ENCODE data around the gene TSPAN32.
"Not testable (repeated sequence)": the region's sequence is repeated elsewhere in the genome, so short reads cannot be mapped to it uniquely, and the experiment has no call there.

Gene TSPAN32

DNA sequence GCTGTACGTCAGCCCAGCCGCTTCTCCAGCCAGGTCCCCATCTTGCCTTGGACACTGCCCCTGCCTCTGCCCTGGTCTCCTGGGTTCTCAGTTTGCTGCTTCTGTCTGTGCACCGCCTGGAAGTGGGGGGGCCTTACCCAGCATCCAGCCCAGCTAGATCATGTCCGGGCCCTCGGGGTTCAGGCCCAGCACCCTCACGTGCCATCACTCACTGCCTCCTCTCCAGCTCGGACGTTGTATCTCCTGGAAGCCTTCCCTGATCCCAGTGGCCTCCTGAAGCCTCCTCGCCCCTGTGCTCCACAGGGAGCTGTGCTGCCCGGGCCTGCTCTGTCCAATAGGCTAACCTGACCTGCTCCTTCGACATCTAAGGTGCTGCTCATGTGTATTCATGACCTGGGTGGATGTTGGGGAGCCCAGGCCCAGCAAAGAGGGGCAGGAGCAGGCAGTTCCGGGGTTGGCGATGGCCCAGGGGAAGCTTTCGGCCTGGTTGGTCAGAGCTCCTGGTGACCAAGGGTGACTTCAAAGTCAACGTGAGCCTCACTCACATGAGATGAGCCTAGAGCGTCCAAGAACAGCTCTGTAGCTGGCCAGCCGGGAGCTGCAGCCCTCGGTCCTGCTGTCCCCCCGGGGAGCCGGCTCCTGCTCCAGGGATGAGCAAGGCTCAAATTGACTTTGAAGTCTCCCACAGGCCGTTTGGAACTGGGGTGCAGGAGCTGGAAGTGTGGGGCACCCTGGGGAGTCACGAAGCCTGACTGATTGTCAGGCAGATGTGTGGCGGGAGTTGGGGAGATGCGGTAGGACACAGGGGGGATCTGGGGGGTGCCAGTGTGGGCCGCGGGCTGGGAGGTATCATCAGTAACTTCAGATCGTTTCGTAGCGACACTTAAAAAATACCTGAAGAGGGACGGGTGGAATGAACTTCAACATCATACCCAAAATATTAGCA lies 26.2 kb upstream of the TSPAN32 start:
- no peak for DNase-seq (ENCODE audit: insufficient read length)
- TF ChIP-seq POLR2A (IDR thresholded peaks at IDR 0.05; ENCODE audit: low read depth, low read length) (no peak), POLR2AphosphoS5 (IDR thresholded peaks at IDR 0.05; ENCODE audit: low read depth, low read length) (no peak), TAF1 (IDR thresholded peaks at IDR 0.05; ENCODE audit: borderline replicate concordance, low read depth, low read length) (no peak)
- no peak for FAIRE-seq

DNA sequence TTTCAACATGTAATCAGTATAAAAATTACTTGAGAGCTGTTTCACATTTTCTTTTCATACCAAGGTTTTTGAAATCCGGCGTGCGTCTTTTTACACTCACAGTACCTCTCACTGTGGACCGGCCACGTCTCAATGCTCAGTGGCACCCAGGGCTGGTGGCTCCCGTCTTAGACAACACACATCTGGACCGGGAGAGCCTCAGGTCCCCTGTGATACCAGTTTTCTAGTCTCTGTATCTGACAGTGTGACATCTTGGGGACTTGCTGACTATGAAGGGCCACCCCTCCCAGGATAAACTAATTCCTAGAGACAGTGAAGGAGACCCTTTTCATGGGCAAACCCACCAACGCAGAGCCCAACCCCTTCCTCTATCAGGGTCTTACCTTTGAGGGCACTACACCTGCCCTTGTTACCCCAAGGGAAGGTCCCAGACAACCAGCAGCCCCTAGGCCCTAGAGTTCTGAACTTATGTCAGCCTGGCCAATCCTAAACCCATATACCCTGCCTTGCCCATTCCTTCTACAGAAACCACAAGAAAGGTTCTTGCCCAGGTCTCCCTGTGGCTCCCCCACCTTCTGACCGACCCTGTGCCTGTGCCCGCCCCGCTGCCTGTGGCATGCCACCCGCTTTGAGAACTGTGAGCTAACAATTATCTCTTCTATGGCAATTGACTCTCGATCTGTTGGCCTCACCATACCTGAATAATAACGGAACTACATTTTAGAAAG lies 25.4 kb upstream of the TSPAN32 start:
- FAIRE-seq, result no peak
- DNase-seq (ENCODE audit: insufficient read length), result no peak
- TF ChIP-seq POLR2A (IDR thresholded peaks at IDR 0.05; ENCODE audit: low read depth, low read length) (no peak), TAF1 (IDR thresholded peaks at IDR 0.05; ENCODE audit: borderline replicate concordance, low read depth, low read length) (no peak), POLR2AphosphoS5 (IDR thresholded peaks at IDR 0.05; ENCODE audit: low read depth, low read length) (no peak)

DNA sequence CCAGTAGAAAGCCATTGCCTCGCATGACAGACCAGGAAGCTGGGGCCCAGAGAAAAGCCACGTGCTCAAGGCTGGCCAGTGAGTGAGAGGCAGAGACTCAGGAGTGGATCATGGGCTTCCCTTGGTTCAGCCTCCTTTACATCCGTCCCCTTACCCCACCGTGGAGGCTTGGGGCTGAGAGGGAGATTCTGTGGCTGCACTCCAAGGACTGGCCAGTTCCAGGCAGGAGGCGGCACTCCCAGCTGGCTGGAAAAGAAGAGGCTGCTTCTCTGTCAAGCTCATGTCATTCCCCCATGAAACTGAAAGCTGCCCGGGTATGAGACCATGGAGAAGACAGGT lies 24.8 kb upstream of the TSPAN32 start:
- no peak for FAIRE-seq
- TF ChIP-seq POLR2AphosphoS5 (IDR thresholded peaks at IDR 0.05; ENCODE audit: low read depth, low read length) (no peak), POLR2A (IDR thresholded peaks at IDR 0.05; ENCODE audit: low read depth, low read length) (no peak), TAF1 (IDR thresholded peaks at IDR 0.05; ENCODE audit: borderline replicate concordance, low read depth, low read length) (no peak)
- no peak for DNase-seq (ENCODE audit: insufficient read length)

DNA sequence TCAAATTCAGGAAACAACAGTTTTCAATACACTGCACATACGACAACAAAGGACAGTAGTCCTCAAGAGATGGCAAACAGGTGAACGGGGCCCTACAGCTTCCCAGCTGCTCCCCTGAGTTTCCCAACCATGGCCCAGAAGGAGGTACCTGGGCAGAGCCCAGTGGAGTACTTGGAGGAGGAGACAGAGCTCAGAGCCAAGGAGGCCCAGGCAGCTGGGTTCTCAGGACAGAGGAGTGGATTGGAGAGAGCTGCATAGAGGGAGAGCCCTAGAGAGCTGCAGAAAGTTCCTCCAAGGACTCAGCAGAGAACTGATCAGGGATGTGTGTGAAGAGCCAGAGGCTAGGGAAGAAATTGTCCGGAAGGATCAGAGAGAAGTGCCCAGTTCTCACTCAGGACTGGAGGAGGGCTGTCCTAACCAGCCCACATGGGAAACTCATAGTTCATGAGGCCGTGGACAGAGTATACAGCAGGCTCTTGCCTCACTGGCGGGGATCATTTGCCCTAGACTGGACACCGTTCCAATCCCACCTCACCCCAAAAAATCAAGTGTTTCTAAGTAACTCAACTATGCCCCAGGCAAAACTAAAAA lies 23.8 kb upstream of the TSPAN32 start:
- FAIRE-seq (no peak), DNase-seq (ENCODE audit: insufficient read length) (no peak)
- TF ChIP-seq POLR2A (IDR thresholded peaks at IDR 0.05; ENCODE audit: low read depth, low read length), result no peak
- no peak for TF ChIP-seq TAF1 (IDR thresholded peaks at IDR 0.05; ENCODE audit: borderline replicate concordance, low read depth, low read length)
- no peak for TF ChIP-seq POLR2AphosphoS5 (IDR thresholded peaks at IDR 0.05; ENCODE audit: low read depth, low read length)

DNA sequence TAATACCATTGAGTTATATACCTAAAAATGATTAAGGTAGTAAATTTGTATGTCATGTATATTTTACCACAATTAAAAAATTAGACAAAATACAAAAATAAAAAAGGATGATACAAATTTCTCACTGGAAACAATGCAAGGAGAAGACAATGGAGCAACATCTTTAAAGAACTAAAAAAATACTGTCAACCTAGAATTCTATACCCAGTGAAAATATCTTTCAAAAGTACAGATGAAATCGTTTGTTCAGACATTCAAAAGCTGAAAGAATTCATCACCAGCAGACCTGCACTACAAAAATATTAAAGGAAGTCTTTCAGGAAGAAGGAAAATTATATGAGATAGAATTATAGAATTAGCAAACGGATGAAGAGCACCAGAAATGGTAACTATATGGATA lies 21.6 kb upstream of the TSPAN32 start:
- TF ChIP-seq TAF1 (IDR thresholded peaks at IDR 0.05; ENCODE audit: borderline replicate concordance, low read depth, low read length), result no peak
- TF ChIP-seq POLR2AphosphoS5 (IDR thresholded peaks at IDR 0.05; ENCODE audit: low read depth, low read length), result no peak
- TF ChIP-seq POLR2A (IDR thresholded peaks at IDR 0.05; ENCODE audit: low read depth, low read length), result no peak
- FAIRE-seq (no peak), DNase-seq (ENCODE audit: insufficient read length) (no peak)

DNA sequence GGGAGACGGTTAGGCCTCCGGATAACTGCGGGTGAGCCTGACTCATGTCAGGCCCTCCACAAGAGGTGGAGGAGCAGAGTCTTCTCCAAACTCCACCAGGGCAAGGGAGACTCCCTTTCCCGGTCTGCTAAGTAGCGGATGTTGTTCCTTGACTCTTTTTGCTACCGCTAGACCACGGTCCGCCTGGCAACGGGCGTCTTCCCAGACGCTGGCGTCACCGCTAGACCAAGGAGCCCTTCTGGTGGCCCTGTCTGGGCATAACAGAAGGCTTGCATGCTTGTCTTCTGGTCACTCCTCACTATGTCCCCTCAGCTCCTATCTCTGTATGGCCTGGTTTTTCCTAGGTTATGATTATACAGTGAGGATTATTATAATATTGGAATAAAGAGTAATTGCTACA lies 15.5 kb upstream of the TSPAN32 start:
- DNase-seq (ENCODE audit: insufficient read length); FAIRE-seq: not testable (repeated sequence)

DNA sequence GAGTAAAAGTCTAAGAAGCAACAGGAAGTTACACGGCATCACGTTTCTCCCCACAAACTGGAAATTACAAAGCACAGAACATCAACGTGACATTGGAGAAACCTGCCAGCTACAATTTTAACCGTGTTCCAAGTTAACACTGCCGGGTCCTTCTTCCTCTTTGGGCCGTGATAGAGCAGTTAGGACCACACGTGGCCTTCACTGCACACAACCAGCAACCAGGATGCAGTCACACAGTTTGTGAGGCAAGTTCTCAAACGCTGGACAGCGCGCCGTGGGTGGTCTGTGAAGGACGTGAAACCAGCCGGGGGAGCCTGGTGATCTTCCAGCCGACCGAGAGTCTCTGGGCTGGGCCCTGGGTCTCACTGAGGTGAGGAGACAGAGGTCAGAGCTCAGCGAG lies 14.7 kb upstream of the TSPAN32 start:
- no peak for FAIRE-seq
- no peak for TF ChIP-seq POLR2A (IDR thresholded peaks at IDR 0.05; ENCODE audit: low read depth, low read length)
- no peak for TF ChIP-seq TAF1 (IDR thresholded peaks at IDR 0.05; ENCODE audit: borderline replicate concordance, low read depth, low read length)
- no peak for TF ChIP-seq POLR2AphosphoS5 (IDR thresholded peaks at IDR 0.05; ENCODE audit: low read depth, low read length)
- DNase-seq (ENCODE audit: insufficient read length), result no peak

DNA sequence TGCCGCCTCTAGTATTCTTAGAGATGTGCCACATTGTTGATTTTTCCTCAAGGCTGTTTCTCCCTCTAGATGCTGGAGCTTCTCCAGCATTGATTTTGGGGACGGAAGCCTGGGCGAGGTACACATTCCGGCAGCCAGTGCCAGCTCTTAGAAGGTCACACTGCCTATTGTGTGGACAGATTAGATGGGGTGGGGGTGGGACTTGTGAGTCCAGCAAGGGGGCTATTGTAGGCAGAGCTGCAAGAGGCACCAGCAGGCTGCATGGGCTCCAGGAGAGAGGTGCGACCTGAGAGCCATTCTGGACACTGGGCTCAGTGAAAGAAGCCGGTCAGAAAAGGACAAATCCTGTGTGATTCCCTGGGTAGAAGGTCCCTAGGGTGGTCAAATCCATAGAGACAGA lies 12.5 kb upstream of the TSPAN32 start:
- DNase-seq (ENCODE audit: insufficient read length) (no peak), FAIRE-seq (no peak)
- no peak for TF ChIP-seq POLR2A (IDR thresholded peaks at IDR 0.05; ENCODE audit: low read depth, low read length)
- no peak for TF ChIP-seq TAF1 (IDR thresholded peaks at IDR 0.05; ENCODE audit: borderline replicate concordance, low read depth, low read length)
- no peak for TF ChIP-seq POLR2AphosphoS5 (IDR thresholded peaks at IDR 0.05; ENCODE audit: low read depth, low read length)

DNA sequence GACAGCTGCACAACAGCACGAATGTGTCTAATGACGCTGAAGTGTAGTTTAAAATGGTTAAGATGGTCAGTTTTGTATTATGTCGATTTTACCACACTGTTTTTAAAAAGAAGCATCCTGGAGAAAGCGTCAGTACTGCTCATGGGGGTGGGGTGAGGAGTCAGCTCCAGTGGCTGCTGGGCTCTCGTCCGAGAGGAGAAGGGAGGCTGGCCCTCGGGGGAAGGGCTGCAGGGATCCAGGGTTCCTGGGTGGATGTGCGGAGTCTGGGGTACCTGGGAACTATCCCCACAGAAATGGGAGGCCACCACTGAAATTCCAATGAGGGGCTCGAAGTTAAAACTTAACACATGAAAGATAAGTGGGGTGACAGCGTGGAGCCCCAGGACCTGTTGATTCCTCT lies 12.0 kb upstream of the TSPAN32 start:
- TF ChIP-seq POLR2AphosphoS5 (IDR thresholded peaks at IDR 0.05; ENCODE audit: low read depth, low read length) (no peak), POLR2A (IDR thresholded peaks at IDR 0.05; ENCODE audit: low read depth, low read length) (no peak), TAF1 (IDR thresholded peaks at IDR 0.05; ENCODE audit: borderline replicate concordance, low read depth, low read length) (no peak)
- DNase-seq (ENCODE audit: insufficient read length) (no peak), FAIRE-seq (no peak)

DNA sequence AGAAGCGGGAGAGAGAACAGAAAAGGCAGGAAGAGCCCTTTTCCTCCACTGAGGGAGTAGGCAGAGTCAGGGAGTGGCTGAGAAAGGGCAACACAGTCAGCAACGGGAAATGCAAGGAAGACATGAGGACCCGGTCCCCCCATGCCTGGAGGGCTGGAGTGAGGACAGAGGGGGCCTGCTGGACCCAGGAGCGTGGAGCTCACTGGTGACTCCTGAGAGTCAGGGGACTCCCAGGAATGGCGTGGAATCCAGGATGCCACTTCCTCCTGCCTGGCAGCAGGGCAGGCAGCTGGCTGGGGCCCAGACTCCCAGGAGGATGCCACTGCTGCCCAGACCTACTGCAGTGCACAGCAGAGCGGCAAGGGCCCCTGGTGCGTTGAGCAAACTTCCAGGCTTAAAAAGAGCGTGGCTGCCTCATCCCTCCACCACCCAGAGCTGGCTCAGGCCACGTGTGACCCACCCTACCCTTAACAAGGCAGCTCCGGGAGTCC lies 11.4 kb upstream of the TSPAN32 start:
- FAIRE-seq (no peak), DNase-seq (ENCODE audit: insufficient read length) (no peak)
- TF ChIP-seq POLR2AphosphoS5 (IDR thresholded peaks at IDR 0.05; ENCODE audit: low read depth, low read length) (no peak), POLR2A (IDR thresholded peaks at IDR 0.05; ENCODE audit: low read depth, low read length) (no peak), TAF1 (IDR thresholded peaks at IDR 0.05; ENCODE audit: borderline replicate concordance, low read depth, low read length) (no peak)

DNA sequence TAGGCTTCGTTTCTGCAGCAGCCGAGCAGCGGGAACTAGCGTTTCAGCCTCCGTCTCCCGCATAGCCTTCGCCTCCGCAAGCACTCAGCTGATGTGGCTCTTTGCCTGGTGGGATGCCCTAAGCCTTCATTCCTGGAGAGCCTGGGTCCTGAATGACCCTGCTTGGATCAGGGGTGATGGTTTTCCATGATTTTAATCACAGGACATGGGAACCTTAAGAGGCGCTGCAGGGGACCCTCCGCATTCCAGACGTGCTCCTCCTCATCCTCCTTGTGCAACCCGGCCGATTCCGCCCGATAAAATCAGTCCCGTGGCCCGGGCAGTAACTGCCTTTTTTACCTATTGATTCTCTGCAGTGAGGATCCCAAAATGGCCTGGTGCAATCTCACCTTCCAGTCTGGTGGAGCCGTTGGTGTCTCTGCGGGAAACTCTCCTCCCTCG lies 8.3 kb upstream of the TSPAN32 start:
- no peak for DNase-seq (ENCODE audit: insufficient read length)
- no peak for FAIRE-seq
- TF ChIP-seq TAF1 (IDR thresholded peaks at IDR 0.05; ENCODE audit: borderline replicate concordance, low read depth, low read length), result no peak
- no peak for TF ChIP-seq POLR2AphosphoS5 (IDR thresholded peaks at IDR 0.05; ENCODE audit: low read depth, low read length)

Measured in GM12892 (cell line).